ENCODE measurements around the gene FBXL15. TPM values are rescaled to one million over a fixed set of nuclear protein-coding genes. Genes with fewer than 3 reads are reported as not detected.

FBXL15 gene
- total and polyA plus RNA-seq, 11 donors = 6.6 to 20.0 (median 10.2) TPM

DNA sequence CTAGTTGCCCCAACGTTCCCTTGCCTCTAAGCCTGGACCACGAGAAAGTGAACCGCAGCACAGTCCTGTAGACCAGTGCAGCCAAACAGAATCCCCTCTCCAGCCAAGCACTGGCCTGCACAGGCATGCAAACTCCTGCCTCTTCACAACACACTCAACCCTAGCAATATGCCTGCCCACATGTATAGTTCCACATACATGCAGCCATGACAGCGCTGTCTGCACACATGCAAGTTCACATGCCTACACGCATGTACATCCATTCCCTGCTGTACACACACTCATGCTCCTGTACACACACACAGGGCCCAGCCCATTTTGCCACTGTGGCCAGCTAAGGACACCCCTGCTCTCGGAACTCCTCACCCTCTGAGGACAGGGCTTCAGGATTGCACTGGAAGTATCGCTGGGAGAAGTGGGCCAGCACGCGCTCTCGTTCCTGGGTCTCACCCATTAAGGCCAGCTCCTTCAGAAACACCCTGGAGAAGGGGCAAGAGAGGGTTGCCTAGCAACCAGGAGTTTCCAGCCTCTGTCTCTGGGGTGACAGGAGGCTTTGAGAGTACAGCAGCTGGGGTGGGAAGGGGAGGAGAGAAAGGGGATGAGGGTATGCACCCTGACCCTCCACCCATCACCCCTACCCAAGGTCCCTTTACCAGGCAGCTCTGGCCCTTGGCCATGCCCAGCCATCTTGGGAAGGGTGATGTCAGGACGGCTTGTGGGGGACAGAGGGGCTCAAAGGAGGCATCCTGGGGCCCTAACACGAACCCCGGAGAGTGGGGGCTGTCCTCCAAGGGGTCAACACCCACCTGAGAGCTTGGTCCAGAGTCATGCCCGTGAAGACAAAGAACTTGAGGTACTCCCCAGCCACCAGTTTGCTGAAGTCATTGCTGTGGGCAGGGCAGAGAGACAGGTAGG is 9.0 kb upstream of the FBXL15 start:
- Histone ChIP-seq H3K9me3 (no peaks in the 10 kb centered on the region), H3K27ac (peak overlapping the region in 1 of 12 donors; percentile 99), H3K36me3 (no peaks in the 10 kb centered on the region), H3K4me3 (no peak overlapping the region), H3K4me1 (peaks cover 0 to 26% (median 9%) of the 10 kb centered on the region in 12 donors), H3K27me3 (peaks cover 28 to 89% (median 49%) of the 10 kb centered on the region in 9 donors)
- 76 to 82% (median 81%) methylated on average over 12 to 14 of the region's 14 CpGs for WGBS, 4 donors
- no peak for TF ChIP-seq POLR2A (IDR thresholded peaks at IDR 0.05)
- TF ChIP-seq, protein P1, sequence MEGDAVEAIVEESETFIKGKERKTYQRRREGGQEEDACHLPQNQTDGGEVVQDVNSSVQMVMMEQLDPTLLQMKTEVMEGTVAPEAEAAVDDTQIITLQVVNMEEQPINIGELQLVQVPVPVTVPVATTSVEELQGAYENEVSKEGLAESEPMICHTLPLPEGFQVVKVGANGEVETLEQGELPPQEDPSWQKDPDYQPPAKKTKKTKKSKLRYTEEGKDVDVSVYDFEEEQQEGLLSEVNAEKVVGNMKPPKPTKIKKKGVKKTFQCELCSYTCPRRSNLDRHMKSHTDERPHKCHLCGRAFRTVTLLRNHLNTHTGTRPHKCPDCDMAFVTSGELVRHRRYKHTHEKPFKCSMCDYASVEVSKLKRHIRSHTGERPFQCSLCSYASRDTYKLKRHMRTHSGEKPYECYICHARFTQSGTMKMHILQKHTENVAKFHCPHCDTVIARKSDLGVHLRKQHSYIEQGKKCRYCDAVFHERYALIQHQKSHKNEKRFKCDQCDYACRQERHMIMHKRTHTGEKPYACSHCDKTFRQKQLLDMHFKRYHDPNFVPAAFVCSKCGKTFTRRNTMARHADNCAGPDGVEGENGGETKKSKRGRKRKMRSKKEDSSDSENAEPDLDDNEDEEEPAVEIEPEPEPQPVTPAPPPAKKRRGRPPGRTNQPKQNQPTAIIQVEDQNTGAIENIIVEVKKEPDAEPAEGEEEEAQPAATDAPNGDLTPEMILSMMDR (IDR thresholded peaks at IDR 0.05) = no peak
- no peak for ATAC-seq
- no peak for DNase-seq
- intact Hi-C loops (cut with DNase I) = loop anchor here in 1 of 10 donors (10.0 kb wide), 1 partner anchor 247 kb away; no protein-coding TSS in a partner anchor

DNA sequence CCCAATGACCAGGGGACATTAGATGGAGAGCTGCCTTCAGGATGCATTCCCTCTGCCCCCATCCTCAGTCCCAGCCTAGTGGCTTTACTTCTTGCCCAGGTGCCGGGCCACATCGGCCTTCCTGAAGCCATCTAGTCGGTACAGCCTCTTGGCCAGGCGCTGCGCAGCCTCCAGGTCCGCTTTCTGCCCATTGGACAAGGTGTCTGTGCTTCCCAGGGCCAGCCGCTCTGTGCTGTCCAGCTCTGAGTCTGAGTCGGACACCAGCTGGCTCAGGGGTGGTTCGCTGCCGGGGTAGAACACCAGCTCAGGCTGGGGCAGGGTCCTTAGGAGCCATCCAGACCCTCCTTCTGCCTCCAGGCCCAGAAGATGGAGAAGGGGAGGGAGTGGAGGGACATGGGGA is 8.3 kb upstream of the FBXL15 start:
- 85 to 100% (median 90%) methylated on average over 2 to 10 of the region's 10 CpGs for WGBS, 4 donors
- peaks cover 28 to 95% (median 49%) of the 10 kb centered on the region in 9 donors for H3K27me3 ChIP-seq
- peaks cover 0 to 26% (median 9%) of the 10 kb centered on the region in 12 donors for H3K4me1 ChIP-seq
- intact Hi-C loops (cut with DNase I) = loop anchor here in 1 of 10 donors (10.0 kb wide), 1 partner anchor 247 kb away; no protein-coding TSS in a partner anchor
- DNase-seq (no peak), ATAC-seq (no peak)
- no peak for TF ChIP-seq POLR2A (IDR thresholded peaks at IDR 0.05)
- TF ChIP-seq, protein P1 (IDR thresholded peaks at IDR 0.05) = no peak
- H3K9me3 ChIP-seq = no peaks in the 10 kb centered on the region
- H3K27ac ChIP-seq = no peak overlapping the region
- H3K4me3 ChIP-seq = no peak overlapping the region
- no peaks in the 10 kb centered on the region for H3K36me3 ChIP-seq

DNA sequence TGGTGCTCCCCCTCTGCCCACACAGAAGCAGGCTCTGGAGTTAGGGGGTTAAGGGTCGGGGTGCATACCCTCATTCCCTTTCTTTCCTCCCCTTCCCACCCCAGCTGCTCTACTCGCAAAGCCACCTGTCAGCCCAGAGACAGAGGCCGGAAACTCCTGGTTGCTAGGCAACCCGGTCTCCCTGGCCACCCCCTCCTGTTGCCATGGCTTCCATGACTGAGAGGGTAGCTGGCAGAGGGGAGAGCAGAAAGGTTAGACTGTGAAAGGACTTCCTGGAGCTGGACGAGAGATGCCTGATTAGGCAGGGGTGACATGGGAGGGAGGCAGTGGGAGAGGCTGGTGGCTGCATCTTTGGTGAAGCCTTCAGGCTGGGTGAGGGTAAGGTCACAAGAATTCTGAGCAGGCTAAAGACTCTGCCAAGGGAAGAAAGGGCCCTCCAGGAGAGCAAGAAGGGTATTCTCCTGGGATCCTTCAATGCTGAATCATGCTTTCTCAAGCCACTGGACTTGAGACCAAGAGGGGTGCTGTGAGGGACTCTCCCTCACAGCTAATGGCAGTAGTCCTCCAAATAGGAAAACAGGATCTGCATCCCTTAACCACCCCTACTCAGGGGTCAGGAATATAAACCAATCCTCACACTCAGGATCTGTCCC is 7.5 kb upstream of the FBXL15 start:
- TF ChIP-seq, protein P1 (IDR thresholded peaks at IDR 0.05) = no peak
- TF ChIP-seq POLR2A (IDR thresholded peaks at IDR 0.05) = no peak
- 13 to 24% (median 15%) methylated on average over 5 of the region's 5 CpGs for WGBS, 4 donors
- intact Hi-C loops (cut with DNase I) = loop anchor here in 1 of 10 donors (10.0 kb wide), 1 partner anchor 248 kb away; no protein-coding TSS in a partner anchor
- no peak overlapping the region for H3K4me3 ChIP-seq
- H3K27me3 ChIP-seq = peaks cover 28 to 94% (median 55%) of the 10 kb centered on the region in 9 donors
- ATAC-seq = no peak
- H3K4me1 ChIP-seq = peaks cover 0 to 26% (median 9%) of the 10 kb centered on the region in 12 donors
- no peak for DNase-seq
- no peak overlapping the region for H3K27ac ChIP-seq
- H3K36me3 ChIP-seq = no peaks in the 10 kb centered on the region
- H3K9me3 ChIP-seq = no peaks in the 10 kb centered on the region

All from heart left ventricle (tissue), 16 donors.